ACC112 (cell line): ENCODE data around the gene MNAT1.

Experiments
- H2AFZ ChIP-seq: fragments of 200-600 bp; sonication (generic); one replicate; pipeline ENCODE4 v1.6.0; 2017; ENCODE audit warnings: antibody characterized with exemption, low read length; ENCODE audit not compliant: unreplicated experiment
- H3K27ac ChIP-seq: fragments of 200-600 bp; sonication (generic); 2 replicates; pipeline ENCODE4 v1.5.1; 2014; ENCODE audit warnings: low read depth, mild to moderate bottlenecking, antibody characterized with exemption, low read length, moderate library complexity
- H3K27me3 ChIP-seq: fragments of 200-600 bp; sonication (generic); 2 replicates; pipeline ENCODE4 v1.6.1; 2014; ENCODE audit warnings: mild to moderate bottlenecking, antibody characterized with exemption, low read length, moderate library complexity, mixed read lengths; ENCODE audit not compliant: insufficient read depth
- H3K36me3 ChIP-seq: fragments of 200-600 bp; sonication (generic); 2 replicates; pipeline ENCODE4 v1.6.1; 2016; ENCODE audit warnings: mild to moderate bottlenecking, antibody characterized with exemption, low read length, moderate library complexity, mixed read lengths; ENCODE audit not compliant: insufficient read depth
- H3K4me1 ChIP-seq: fragments of 200-600 bp; sonication (generic); one replicate; pipeline ENCODE4 v1.6.1; 2016; ENCODE audit warnings: low read length, mixed read lengths; ENCODE audit not compliant: insufficient read depth, unreplicated experiment, control insufficient read depth
- H3K4me3 ChIP-seq: fragments of 200-600 bp; sonication (generic); 2 replicates; pipeline ENCODE4 v1.5.1; 2014; ENCODE audit warnings: mild to moderate bottlenecking, low read depth, low read length
- H3K79me2 ChIP-seq: fragments of 200-600 bp; sonication (generic); one replicate; pipeline ENCODE4 v1.6.0; 2016; ENCODE audit warnings: low read length; ENCODE audit not compliant: control insufficient read depth, unreplicated experiment, insufficient read depth

The MNAT1 gene

DNA sequence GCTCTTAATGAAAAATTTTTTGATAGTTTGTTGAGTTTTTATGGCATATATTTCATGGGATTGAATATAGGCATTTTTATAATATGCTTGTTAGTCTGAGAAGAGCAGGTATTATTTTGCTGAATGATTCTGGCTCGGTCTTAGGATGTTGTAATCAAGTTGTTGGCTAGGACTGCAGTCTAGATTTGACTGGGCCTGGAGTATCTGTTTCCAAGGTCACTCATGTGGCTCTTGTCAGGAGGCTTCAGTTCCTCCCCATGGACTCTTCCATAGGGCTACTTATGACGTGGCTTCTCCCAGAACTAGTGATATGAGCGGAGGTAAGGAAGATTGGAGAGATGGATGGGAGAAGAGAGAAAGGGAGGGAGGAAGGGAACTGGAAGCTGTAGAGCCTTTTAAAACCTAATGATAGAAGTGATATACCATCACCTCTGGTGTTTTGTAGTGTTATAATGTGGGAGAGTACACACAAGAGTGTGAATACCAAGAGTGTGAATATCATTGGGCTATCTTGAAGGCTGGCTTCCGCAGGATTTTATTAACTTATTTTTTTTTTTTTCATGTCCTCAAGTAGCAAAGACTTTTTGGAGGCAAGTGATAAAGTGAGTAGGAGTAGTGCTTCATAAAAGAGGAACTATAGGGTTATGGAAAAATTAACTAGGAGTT, 4.4 kb downstream of the MNAT1 start:
- Histone ChIP-seq H3K27ac (no peak overlapping the region), H3K27me3 (no peaks in the 10 kb centered on the region), H3K36me3 (peaks cover 7% of the 10 kb centered on the region; the same call in 1 of the 2 replicates), H3K4me3 (no peak overlapping the region), H3K4me1 (peaks cover 6% of the 10 kb centered on the region), H2AFZ (no peak overlapping the region), H3K79me2 (peaks cover 86% of the 10 kb centered on the region)

DNA sequence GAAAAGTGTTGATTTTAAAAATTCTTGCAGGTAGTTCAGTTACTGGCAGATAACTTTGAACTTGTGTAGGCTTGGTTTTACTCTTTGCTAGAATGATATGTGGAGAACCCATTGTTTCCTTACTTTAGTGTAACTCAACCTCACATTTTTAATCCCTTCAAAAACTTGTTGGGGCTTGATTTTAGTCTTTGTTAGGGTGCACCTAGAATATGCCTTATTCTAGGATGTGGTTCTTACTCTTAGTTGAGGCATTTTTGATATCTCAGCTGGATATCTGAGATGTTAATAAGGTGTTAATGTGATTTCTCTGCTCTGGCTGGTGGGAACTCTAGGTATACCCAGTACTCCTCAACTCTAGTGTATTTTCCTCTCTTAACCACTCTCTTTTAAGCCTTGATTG, 10.0 kb downstream of the MNAT1 start:
- peaks cover 83% of the 10 kb centered on the region for H3K79me2 ChIP-seq
- no peak overlapping the region for H2AFZ ChIP-seq

DNA sequence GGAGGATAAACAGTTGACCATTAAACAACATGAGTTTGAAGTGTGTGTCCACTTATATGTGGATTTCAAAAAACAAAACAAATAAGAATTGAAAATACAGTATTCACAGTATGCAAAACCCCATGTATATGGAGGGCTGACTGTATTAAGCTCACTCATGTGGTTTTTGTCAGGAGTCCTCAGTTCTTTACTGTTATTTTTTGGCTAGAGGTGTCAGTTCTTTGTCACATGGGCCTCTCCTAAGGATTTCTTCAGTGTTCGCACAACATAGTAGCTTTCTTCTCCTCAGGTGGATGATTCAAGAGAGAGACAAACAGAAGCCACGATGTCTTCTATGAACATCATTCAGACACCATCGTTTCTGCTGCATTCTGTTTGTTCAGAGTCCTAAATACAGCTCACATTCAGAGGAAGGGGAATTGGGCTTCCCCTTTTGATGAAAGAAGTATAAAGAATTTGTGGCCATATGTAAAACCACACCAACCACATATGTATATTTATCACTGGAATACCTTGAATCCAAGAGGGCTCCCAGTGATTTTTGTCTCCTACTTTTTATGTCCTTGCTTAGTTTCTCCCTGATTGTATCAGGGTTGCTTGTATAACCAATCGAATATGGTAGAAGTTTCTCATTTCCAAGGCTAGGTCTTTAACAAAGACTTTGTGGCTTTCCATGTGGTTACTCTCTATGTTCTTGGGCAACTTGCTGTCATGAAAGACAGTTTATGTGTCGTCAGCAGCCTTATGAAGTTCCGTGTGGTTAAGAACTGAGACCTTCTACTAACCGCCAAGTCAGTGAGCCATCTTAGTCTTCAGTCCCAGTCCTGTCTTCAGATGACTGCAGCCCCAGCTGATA, 18.9 kb downstream of the MNAT1 start:
- peaks cover 68% of the 10 kb centered on the region for H3K79me2 ChIP-seq
- 0 out of 2 replicates have a peak, but pooled peaks cover 6% of the 10 kb centered on the region for H3K36me3 ChIP-seq
- H3K27me3 ChIP-seq = no peaks in the 10 kb centered on the region
- peaks cover 29% of the 10 kb centered on the region for H3K4me1 ChIP-seq
- H2AFZ ChIP-seq = no peak overlapping the region
- H3K27ac ChIP-seq = no peak overlapping the region
- no peak overlapping the region for H3K4me3 ChIP-seq

More for the DNA sequence above, 10.0 kb downstream of the MNAT1 start:
- H3K36me3 ChIP-seq = peaks cover 7% of the 10 kb centered on the region; the same call in 1 of the 2 replicates
- H3K27me3 ChIP-seq = no peaks in the 10 kb centered on the region
- no peaks in the 10 kb centered on the region for H3K4me1 ChIP-seq
- no peak overlapping the region for H3K27ac ChIP-seq
- H3K4me3 ChIP-seq = no peak overlapping the region

DNA sequence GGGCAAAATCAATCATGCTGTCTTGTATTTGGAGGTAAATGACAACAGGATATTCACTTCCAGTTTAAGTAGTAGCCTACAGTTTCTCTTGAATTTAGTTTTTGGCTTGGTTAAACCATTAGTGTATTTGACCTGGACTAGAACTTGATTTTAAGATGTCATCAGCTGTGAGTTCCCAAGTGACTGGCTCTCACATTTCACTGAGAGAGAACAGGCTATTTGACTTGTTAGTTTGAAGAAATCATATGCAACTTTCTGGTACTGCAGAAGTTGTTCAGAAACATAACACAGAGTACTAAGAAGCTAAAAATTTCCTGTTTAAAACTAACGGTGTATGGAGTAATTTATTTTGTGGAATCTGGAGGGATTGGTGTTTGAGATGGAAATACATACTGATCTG, 22.3 kb downstream of the MNAT1 start:
- Histone ChIP-seq H3K4me3 (peak overlapping the region; percentile 49), H3K27ac (peak overlapping the region; percentile 89), H3K79me2 (peaks cover 69% of the 10 kb centered on the region), H2AFZ (no peak overlapping the region), H3K27me3 (no peaks in the 10 kb centered on the region), H3K4me1 (peaks cover 49% of the 10 kb centered on the region), H3K36me3 (0 out of 2 replicates have a peak, but pooled peaks cover 6% of the 10 kb centered on the region)

DNA sequence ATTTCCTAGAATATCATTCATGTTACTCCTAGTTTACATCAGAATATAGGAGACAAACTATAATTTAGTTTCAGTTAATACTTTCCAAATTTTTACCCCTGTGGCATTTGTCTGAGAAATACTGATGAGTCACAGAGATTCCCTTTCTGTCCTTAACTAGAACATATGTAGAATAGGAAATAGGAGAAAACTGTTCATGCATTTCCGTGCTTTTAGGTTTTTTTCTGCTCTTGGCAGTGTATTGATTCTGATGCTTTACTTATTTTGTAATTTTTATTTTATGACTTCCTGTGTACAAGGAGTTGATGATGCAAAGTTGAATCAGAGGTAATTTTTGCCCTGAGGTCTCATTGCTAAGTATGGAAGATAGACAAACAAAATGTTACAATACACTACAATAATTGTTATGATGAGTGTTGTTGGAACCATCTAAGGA, 23.0 kb downstream of the MNAT1 start:
- H3K36me3 ChIP-seq = 0 out of 2 replicates have a peak, but pooled peaks cover 6% of the 10 kb centered on the region
- peak overlapping the region; percentile 49 for H3K4me3 ChIP-seq
- peak overlapping the region; percentile 89 for H3K27ac ChIP-seq
- peaks cover 72% of the 10 kb centered on the region for H3K79me2 ChIP-seq
- H3K27me3 ChIP-seq = no peaks in the 10 kb centered on the region
- no peak overlapping the region for H2AFZ ChIP-seq
- peaks cover 49% of the 10 kb centered on the region for H3K4me1 ChIP-seq

DNA sequence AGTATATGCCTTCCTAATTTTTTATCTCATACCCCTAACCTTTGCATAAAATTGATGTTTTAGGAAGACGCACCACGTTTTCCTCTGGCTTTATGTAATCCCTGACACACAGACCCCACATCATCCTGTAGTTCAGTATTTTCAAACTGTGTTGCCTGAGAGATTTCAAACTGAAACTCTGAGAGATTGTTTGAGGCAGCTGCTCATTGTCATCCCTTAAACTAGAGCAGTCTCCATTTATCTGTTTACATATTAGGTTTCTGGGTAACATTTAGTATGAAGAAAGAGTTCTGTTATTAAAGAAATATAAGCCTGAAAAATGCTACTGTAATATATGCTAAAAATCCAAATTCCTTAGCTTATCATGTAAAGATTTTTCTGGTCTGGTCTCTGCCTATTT, 24.3 kb downstream of the MNAT1 start:
- no peak overlapping the region for H3K27ac ChIP-seq
- H3K27me3 ChIP-seq = no peaks in the 10 kb centered on the region
- no peak overlapping the region for H3K4me3 ChIP-seq
- no peak overlapping the region for H2AFZ ChIP-seq
- 0 out of 2 replicates have a peak, but pooled peaks cover under 1% of the 10 kb centered on the region for H3K36me3 ChIP-seq
- H3K4me1 ChIP-seq = peaks cover 49% of the 10 kb centered on the region
- peaks cover 71% of the 10 kb centered on the region for H3K79me2 ChIP-seq

DNA sequence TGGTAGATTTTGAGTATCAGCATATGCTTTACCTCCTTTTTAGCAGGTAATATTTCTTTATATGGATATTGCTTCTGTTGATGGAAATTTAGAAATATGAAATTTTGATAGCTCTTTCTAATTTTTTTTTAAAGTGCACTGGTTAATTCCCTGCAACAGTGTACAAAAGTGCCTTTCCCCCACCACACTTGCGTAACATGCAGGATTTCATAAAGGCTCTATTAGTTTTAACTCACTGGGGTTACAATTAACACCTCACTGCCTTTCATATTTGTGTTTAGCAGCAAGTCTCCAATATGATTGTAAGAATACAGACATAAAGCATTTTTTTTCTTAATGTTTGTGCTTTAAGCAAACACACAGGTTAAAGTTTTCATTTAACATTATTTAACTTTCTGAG, 25.6 kb downstream of the MNAT1 start:
- no peak overlapping the region for H3K27ac ChIP-seq

DNA sequence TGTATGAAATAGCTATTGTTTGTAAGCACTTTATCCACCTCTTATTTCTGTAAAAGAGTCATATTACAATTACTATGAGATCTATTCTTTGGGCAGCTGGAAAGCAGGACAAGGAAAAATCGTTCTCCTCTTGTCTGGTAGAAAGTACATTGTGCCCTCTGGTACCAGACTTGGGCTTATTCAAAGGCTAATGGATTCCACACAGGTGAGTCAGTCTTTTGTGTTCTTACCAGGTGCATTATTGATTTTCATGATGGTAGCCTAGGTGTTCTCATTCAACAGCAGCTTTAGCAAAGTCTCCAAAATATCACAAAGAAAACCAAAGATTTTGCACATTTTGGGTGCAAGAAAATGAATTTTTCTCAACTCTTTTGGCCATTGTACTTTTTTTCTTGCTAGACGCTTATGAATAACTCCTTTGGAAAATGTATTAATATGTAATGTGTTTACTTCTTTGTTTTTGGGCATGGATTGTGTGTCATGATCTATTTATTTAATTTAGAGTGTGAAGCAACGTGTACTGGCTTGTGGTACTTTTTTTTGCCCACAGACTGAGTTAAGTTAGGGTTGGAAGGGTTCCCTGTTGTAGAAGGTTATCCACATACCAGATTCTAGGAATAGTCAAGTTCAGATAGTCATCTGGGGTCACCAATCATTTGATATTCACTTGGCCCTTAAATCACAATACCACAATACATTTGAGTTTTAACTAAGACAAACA, 26.2 kb downstream of the MNAT1 start:
- Histone ChIP-seq H3K36me3 (no peaks in the 10 kb centered on the region), H3K79me2 (peaks cover 64% of the 10 kb centered on the region)

More for the DNA sequence above, 25.6 kb downstream of the MNAT1 start:
- Histone ChIP-seq H2AFZ (no peak overlapping the region), H3K79me2 (peaks cover 70% of the 10 kb centered on the region), H3K4me1 (peaks cover 49% of the 10 kb centered on the region), H3K4me3 (no peak overlapping the region), H3K36me3 (no peaks in the 10 kb centered on the region), H3K27me3 (no peaks in the 10 kb centered on the region)

DNA sequence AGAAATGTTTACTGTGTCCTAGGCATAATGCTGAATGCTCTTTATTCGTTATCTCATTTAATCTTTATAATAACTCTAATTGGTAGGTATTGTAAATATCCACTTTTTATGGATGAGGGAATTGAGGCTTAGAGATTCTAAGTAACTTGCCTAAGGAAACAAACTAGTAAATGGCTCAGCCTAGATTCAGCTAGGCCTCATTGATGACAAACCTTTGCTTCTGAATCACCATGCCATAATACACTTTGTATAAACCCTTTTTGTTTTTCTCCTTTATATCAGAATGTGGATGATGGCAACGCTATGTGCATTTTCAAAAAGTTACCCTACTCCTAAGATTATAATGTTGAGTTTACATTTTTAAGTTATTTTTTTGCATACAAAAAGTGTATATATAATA, 34.0 kb downstream of the MNAT1 start:
- Histone ChIP-seq H3K79me2 (peaks cover 43% of the 10 kb centered on the region), H3K27me3 (no peaks in the 10 kb centered on the region), H3K36me3 (no peaks in the 10 kb centered on the region), H3K27ac (no peak overlapping the region), H2AFZ (no peak overlapping the region), H3K4me1 (peaks cover 11% of the 10 kb centered on the region), H3K4me3 (no peak overlapping the region)

More for the DNA sequence above, 26.2 kb downstream of the MNAT1 start:
- no peak overlapping the region for H2AFZ ChIP-seq
- no peak overlapping the region for H3K27ac ChIP-seq
- H3K4me1 ChIP-seq = peaks cover 47% of the 10 kb centered on the region
- H3K4me3 ChIP-seq = no peak overlapping the region
- H3K27me3 ChIP-seq = no peaks in the 10 kb centered on the region

DNA sequence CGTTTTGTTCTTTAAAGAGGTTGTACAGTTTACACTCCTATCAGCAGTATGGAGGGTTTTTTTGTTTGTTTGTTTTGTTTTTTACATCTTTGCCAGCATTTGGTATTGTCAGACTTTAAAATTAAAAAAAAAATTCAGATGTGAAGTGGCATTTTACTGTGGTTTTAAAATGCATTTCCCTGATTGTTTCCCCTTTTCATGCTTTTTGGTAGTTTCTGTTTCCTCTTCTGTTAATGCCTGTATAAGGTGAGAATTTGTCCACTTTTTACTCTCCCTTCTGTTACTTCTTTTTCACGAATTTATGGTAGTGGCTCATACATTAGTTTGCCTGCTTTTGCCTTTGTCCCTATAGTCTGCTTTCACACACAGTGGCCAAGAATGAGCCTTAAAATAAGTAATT, 36.6 kb downstream of the MNAT1 start:
- peaks cover 57% of the 10 kb centered on the region for H3K79me2 ChIP-seq
- H3K36me3 ChIP-seq = no peaks in the 10 kb centered on the region
- peaks cover 36% of the 10 kb centered on the region for H3K4me1 ChIP-seq
- no peak overlapping the region for H2AFZ ChIP-seq
- no peak overlapping the region for H3K4me3 ChIP-seq
- no peaks in the 10 kb centered on the region for H3K27me3 ChIP-seq
- no peak overlapping the region for H3K27ac ChIP-seq
